CD4-positive, alpha-beta T cell treated with Interleukin-15 for 4 hours (primary cell): ENCODE measurements around the gene GRK5.
"Not testable (repeated sequence)": the region's sequence is repeated elsewhere in the genome, so short reads cannot be mapped to it uniquely, and the experiment has no call there.

Source experiments
- DNase-seq: peaks from one replicate; pipeline ENCODE4 v3.0.0-alpha.2; 2020; ENCODE audit warnings: low spot score

GRK5 gene

GRCh38 chr10:119222537-119222936 lies 15.2 kb downstream of the GRK5 start:
- no peak for DNase-seq

DNA sequence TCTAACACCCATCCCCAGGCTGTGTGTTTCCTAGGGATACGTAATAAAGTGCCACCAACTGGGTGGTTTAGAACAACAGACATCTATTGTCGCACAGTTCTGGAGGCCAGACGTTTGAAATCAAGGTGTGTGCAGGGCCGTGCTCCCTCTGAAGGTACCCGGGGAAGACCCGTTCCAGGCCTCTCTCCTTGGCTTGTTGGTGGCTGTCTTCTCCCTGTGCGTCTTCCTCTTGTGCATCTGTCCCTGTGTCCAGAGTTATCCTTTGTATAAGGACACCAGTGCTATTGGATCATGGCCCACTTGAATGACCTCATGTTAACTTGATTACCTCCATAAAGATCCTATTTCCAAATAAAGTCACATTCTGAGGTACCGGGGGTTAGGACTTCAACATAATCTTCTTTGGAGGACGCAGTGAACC lies 15.6 kb downstream of the GRK5 start:
- DNase-seq, result no peak

DNA sequence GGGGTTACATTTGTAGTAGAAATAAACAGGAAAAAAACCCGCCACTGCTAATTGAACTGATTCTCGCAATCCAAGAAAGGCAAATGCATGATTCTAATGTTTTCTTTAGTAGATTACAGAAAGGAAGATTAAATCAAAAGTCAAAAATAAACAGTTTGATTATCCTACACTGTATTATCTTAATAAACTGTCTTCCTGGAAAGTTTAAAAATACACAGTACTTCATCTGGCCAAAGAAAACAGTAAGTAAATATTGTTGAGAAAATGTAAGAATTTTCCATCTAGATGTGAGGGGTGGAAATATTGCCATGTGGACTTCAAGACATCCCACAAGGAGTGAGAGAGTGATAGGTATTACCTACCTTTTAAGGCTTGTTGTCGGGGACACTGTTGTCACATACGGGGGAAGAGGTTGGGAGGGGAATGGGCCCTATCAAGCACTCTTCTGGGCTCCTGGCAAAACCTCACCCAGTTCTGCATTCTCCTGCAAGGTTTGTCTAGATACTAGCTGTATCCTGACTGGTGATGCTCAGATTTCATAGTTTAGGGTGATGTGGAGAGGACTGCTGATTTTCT lies 17.8 kb downstream of the GRK5 start:
- no peak for DNase-seq

- no peak for DNase-seq
Observed at GRCh38 chr10:119227825-119228224, 20.5 kb downstream of the GRK5 start.

DNA sequence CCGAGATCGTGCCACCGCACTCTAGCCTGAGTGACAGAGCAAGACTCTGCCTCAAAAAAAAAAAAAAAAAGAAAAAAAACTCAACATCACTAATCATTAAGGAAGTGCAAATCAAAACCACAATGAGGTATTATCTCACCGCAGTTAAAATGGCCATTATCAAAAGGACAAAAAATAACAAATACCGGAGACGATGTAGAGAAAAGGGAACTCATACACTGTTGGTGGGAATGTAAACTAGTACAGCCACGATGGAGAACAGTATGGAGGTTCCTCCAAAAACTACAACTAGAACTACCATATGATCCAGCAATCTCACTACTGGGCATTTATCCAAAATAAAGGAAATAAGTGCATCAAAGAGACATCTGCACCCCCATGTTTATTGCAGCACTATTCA lies 24.3 kb downstream of the GRK5 start:
- no peak for DNase-seq

DNA sequence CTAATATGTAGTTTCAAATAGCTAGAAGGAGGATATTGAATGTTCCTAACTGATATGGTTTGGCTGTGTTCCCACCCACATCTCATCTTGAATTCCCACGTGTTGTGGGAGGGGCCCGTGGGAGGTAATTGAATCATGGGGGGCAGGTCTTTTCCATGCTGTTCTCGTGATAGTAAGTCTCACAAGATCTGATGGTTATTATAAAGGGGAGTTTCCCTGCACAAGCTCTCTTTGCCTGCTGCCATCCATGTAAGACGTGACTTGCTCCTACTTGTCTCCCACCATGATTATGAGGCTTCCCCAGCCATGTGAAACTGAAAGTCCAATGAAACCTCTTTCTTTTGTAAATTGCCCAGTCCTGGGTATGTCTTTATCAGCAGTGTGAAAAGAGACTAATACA lies 25.1 kb downstream of the GRK5 start:
- DNase-seq, result not testable (repeated sequence)

GRCh38 chr10:119233123-119233820 lies 25.9 kb downstream of the GRK5 start:
- no peak for DNase-seq

GRCh38 chr10:119233821-119234220 lies 26.4 kb downstream of the GRK5 start:
- no peak for DNase-seq

GRCh38 chr10:119235356-119235755 lies 28.0 kb downstream of the GRK5 start:
- no peak for DNase-seq

- no peak for DNase-seq
Observed at GRCh38 chr10:119237722-119238436, 30.5 kb downstream of the GRK5 start.

DNA sequence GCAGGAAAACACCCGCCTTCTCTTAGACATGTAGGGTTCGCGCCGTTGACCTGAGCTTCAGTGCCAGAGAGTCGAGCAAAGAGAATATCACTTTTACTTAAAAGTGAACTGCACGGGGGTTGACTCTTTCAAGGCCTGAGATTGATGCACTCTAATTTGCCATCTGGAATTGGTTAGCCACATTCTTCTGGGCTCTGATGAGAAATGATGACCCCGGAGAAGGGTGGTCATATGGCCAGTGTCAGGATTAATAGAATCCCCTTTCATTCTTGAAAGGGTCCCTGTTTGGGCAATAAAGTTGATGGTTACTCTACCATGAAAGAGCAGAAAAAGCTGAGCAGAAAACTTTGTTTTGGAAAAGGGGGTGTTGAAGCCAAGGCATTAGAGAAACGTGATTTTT lies 31.2 kb downstream of the GRK5 start:
- no peak for DNase-seq

DNA sequence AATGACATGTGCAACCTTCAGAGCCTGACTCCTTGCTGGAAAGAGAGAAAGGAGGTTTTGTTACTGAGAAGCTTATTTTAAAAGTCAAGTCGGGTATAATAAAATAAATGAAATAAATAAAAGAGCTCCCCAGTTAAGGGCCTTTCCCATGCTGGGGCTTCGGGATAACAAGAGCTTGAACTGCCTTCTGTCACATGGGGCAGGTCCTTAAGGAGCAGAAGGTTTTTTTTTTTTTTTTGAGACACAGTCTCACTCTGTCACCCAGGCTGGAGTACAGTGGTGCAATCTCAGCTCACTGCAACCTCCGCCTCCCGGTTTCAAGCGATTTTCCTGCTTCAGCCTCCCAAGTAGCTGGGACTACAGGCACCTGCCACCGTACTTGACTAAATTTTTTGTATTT lies 31.6 kb downstream of the GRK5 start:
- DNase-seq, result not testable (repeated sequence)

GRCh38 chr10:119239630-119240029 lies 32.3 kb downstream of the GRK5 start:
- not testable (repeated sequence) for DNase-seq

GRCh38 chr10:119241066-119241465 lies 33.7 kb downstream of the GRK5 start:
- DNase-seq, result no peak

DNA sequence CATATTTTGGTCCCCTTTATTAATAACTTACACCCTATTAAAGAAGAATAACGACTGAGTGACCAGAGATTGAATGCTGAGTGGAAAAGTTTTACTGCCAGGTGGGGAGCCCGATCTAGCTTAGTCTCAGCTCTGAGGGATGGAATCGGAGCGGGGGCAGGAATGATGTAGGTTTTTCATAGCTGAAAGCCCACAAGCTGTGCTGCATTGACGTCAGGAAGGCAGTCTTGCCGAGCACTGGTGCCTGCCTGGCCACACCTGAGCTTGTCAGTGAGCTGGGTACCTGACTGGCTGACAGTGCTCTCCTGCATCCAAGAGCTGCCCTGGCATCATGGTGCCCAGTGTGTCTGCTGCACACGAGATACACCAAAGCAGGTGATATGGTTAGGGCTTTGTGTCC lies 34.8 kb downstream of the GRK5 start:
- no peak for DNase-seq

DNA sequence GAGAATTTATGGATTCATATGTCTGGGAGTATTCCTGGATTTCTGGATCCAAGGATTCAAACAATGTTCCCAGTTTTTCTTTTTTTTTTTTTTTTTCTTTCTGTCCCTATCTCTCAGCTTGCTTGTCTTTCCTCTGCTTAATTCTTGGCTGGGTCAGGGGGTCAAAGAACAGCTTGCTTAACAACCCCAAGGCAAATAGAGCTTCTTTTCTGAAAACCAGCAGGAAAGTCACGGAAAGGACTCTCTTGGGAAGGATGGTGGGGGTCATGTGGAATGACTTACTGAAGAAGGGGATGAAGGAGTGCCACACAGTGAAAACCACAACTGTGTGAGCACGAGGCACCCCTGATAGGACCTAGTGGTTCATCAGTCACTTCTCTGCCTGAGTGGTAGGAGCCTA lies 36.1 kb downstream of the GRK5 start:
- no peak for DNase-seq

DNA sequence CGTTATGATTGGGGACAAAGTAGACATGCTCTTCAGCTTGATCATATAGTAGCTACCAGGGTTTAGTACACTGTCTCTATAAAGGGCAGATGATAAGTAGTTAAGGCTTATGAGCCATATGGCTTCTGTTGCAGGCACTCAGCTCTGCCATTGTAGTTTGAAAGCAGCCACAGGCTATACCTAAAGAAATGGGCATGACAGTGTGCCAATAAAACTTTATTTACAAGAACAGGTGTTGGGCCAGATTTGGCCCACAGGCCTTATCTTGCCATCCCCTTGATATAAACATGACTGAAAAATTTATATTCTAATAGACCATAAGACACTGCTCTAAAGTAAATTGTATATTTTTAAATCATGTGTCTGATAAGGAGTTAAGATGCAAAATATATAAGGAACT lies 36.6 kb downstream of the GRK5 start:
- no peak for DNase-seq

GRCh38 chr10:119245272-119245671 lies 37.9 kb downstream of the GRK5 start:
- DNase-seq, result no peak

DNA sequence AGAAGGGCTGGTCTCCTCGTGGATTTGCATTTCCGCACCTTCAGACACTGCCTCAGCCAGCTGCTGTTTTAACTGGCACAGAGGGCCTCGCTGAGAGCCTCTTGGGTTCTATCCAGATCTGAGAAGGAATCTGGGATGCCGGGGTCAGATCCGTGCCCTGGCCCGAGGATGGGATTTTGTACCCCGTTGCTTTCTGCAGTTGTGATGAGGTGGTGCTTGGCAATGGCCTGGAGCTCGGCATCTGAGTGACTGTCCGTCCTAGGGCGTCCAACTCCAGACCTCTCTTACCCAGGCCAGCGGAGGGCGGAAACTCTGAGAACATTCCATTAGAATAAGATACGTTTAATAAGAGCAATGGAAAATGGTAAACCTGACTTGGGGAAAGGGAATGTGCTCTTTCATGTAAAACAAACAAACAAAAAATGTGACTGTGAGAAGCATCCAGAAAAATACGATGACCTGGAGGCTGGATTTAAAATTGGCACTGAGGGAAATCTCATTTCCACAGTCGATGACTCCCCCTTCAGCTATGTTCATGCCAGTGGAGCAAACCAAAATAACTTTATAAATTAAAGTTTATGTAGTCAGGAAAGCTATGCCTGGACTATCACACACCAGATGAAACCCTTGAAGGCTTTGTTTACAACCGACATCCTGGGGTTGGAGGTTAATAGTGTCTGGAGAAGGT lies 39.6 kb downstream of the GRK5 start:
- no peak for DNase-seq

DNA sequence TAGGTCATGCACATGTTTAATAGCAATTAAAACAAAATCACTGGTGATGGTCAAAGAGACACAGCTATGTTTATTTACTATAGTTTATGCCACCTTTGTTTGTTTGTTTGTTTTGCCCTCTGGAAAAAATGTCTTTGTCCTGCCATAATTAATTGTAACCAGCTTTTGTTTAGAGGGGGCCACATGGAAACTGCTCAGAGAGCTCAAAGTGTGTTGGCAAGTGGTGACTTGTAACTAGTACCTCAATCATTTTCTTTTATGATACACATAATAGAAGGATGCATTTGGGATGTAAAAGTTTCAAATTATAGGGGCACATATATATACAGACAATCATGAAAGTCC lies 40.2 kb downstream of the GRK5 start:
- DNase-seq, result no peak

DNA sequence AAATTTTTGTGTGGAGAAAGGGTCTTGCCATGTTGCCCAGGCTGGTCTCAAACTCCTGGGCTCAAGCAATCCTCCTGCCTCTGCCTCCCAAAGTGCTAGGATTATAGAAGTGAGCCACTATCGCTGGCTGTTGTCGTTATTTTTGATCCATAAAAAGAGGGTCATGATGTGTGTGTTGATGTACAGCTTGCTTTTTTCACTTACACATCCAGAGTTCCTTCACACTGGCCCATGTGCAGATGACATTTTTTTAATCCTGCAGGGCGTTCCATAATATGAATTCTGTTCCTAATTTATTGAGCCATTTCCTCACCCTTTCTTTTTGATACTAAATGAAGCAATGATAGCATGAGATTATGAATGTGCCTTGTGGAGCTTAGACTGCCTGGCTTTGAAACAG lies 40.8 kb downstream of the GRK5 start:
- DNase-seq, result no peak

GRCh38 chr10:119248681-119249080 lies 41.3 kb downstream of the GRK5 start:
- no peak for DNase-seq
